Colon (tissue), 2 donors: Measurements from ENCODE around the gene SLX9.

Source experiments
- FAIRE-seq: peaks from 2 replicates; lab custom pipeline; 2012; peaks lifted over from hg19 to GRCh38; lab: Jason Lieb, UNC
- donor health status: control.
- donor health status: control.

SLX9 gene

DNA sequence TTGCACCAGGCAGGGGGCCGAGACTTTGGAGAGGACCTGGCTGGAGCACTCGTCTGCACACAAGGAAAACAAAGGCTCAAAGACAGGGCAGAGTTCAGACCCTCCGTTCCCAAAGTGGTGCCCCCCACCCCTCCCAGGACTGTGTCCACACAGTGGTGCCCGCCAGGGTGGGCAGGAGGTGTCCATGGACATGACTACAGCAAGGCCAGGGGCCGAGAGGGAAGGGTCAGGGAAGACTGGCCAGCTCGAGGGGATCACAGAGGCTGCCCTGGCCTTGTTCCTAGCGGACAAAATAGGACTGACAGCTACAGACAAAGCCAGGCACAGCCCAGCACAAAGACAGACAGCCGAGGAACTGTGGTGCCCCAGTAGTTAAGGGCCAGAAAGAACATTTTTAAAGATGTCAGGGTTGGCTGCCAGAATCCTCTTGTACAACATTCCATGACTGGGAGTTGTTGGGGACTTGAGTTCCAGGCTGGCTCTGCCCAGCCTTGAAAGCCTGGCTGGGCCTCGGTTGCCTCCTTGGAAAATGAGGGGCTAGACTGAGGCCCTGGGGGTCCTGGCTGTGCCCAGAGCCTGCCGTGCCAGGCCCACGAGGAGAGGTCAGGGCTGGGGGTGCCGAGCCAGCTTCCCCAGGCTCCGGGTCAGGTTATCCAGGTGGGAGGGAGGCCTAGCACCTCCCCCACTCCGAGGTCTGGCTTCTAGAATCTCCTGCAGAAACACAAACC, 63.7 kb downstream of the SLX9 start:
- no peak for FAIRE-seq

DNA sequence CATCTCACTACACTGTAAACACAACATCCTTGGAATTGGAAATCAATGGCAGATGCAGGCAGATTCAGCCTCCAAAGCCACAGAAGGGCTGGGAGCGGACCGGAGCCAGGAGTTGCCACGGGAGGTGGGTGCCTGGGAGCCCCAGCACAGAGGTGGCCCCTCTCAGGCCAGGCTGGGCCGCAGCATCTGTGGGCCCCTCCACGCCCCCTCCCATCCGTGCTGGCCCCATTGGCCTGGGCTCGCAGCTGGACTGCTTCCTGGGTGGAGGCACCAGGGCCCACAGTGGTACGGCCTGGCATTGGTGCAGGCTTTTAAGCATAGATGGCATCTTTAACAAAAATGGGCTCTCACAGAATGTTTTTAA, 64.2 kb downstream of the SLX9 start:
- FAIRE-seq, result no peak

GRCh38 chr21:45004481-45005247, 64.8 kb downstream of the SLX9 start:
- FAIRE-seq, result no peak

DNA sequence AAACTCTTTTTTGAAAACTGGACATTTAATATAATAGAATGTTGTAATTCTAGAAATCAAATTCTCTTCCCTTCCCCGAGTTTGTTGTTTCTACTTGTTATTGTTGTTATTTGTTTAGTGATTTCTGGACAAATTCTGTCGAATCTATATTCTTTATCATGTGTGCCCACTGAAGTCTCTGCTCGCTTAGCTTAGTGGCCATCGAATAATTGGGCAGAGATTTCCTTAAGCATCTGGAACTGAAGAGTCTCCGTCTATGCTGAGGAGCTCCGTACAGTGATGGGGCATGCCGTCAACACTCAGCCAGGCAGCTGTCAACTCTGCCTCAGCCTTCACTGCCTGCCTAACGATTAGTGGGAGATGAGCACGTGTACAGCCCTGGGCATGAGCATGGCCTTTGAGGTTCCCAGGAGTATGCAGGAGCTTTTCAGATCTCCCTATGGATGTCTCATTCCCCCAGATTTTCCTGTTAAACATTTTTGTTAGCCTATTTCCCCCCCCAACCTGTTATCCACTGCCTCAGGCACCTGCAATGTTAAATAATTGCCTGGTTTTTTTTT, 66.8 kb downstream of the SLX9 start:
- no peak for FAIRE-seq

GRCh38 chr21:45009616-45010015, 69.8 kb downstream of the SLX9 start:
- no peak for FAIRE-seq

DNA sequence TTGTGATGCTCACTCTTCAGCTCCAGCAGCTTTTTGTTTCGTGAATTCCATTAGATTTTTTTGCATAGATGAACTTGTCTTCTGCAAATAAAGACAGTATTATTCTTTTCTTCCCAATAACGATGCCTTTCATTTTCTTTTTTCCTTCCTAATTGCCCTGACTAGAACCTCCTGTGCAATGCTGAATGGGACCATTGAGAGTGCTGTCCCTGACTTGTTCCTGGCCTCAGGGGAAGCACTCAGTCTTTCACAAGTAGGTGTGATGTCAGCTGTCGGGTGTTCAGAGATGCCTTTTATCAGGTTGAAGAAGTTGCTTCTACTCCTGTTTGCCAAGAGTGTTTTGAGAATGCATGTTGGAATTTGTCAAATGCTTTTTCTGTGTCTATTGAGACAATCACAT, 70.3 kb downstream of the SLX9 start:
- no peak for FAIRE-seq

DNA sequence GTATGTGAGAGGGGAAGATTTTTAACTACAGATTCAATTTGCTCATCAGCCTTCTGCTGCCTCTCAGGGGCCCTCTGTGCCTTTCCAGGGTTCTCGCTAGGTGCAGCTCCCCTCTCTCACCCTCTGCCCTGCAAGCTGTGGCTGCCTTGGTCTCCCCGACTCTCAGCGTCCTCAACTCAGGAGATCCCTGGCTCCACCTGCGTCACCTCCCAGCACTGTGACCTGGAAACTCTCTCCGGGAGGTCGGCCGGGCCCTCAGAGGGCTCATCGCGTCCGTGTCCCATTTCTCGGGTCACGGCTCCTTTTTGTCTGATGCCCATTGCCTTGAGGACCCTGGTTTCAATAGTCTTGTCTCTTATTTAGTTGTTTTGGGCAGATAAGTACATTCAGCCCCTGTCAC, 71.0 kb downstream of the SLX9 start:
- FAIRE-seq, result no peak

GRCh38 chr21:45011426-45011825, 71.6 kb downstream of the SLX9 start:
- FAIRE-seq, result no peak

GRCh38 chr21:45011911-45012661, 72.3 kb downstream of the SLX9 start:
- FAIRE-seq, result no peak

DNA sequence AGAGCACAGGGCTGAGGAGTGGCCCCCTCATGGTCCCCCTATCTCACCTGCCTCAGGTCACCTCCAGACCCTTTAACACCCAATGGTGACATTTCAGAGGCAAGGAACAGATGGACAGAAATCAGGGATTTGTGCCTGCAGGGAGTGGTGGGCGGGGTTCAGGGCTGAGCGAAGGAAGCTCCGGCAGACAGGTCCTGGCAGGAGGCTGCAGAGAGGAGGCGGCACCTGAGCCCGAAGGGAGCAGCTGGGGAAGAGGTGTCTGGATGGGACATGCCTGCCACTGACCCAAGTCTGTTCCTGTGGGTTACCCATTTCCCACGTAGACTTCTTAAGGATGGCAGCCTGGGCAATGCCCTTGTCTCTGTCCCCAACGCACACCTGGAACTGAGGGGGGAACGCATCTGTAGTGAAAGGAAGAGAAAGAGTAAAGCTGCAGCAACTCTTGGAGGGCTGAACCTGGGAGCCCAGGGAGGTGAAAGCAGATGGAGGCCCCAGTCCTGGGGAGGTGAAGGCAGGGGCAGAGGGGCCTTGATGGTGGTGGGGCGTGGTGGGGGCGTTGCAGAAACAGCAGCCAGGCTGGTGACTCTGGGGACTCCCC, 72.9 kb downstream of the SLX9 start:
- no peak for FAIRE-seq

GRCh38 chr21:45013260-45013841, 73.5 kb downstream of the SLX9 start:
- FAIRE-seq, result no peak

DNA sequence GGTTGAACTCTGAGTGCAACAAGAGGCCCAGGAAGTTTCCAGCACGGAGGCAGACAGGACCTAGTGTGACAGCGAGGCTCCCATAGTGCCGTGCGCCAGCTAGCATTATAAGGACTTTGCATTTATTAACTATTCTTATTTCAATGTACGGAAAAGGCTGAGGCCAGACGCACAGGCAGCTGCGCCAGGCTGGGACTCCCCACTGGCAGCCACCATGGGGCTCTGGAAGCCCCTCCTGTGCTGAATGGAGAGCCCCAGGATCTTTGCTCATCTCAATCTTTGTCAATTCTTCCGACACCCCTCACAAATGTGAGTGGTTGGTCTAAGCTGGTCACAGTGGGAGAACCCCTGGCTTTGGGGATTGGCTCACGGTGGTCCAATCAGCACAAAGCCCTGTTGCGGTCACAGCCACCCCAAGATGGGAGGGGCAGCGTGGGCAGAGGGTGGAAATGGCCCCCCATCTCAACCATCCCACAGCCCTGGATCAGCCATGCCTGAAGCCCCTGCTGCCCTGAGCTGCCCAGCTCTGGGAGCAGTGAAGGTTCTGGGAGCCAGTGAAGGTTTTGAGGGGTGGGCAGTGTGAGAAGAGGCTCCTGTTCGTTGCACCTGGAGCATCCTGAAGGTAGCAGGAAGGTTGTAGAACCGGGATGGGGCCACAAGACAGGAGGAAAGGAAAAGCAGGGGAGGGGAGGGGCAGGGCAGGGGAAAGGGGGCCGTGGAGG, 75.1 kb downstream of the SLX9 start:
- no peak for FAIRE-seq

GRCh38 chr21:45015469-45015860, 75.6 kb downstream of the SLX9 start:
- FAIRE-seq, result no peak

DNA sequence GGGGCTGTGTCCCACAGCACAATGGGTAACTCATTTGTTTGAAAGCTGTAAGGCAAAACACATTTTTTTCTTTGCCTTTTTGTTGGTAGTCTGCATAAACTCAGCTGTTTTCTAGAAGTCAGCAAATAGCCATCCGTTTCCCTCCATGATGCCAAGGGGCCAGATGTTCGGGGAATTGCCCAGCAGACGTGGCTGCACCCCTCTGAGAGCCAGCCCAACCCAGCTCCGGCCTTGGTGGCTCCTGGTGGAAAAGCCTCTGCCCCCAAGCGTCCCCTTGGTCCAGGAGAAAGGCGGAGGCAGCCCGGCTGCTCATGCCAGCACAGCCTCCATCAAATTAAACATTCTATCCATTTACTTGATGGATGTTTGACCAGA, 76.2 kb downstream of the SLX9 start:
- FAIRE-seq, result no peak

GRCh38 chr21:45016406-45017038, 76.7 kb downstream of the SLX9 start:
- FAIRE-seq, result no peak

- FAIRE-seq, result no peak
These were observed 77.5 kb downstream of the SLX9 start for GRCh38 chr21:45017039-45017960.

DNA sequence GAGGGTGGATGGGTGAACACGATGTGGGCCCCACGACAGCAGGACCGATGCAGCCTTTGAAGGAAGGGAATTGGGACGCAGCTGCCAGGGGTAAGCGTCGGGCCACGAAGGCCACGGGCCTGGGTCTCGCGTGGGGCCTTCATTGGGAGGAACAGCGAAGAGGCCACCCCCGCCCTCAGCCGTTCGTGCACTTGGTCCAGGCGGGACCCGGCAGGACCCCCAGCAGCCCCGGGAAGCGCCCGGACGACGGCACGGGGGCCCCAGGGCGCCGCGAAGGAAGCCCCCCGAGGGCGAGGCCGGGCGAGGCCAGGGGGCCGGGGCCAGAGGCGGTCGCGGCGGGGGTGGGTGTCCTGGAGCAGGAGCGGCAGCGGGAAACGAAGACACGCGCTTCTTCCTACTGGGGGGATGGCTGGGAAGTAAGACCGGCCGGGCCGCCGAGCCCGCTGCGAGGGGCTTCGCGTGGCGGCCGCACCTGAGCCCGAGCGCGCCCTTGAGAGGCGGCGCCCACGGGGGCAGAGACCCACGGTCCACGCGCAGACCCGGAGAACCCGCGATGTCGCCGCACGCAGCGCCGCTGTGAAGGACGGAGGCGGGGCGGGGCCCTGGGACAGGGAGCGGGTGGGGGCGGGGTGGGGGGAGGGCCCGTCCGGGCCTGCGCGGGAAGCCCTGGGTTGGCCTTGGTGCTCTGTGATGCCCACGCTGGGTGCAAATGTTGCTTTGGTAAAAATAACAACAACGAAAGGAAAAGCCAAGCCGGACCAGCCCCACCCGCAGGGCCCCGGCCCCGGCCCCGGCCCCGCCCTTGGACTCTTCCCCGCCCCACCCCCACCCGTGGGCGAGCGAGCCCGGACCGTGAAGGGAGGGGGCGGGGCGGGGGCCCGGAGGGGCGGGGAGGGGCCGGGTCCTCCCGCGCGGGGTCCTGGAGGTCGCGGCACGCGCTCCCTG, 78.6 kb downstream of the SLX9 start:
- FAIRE-seq, result no peak

- FAIRE-seq, result no peak
These were observed 79.5 kb downstream of the SLX9 start for GRCh38 chr21:45019076-45019886.
